Thyroid gland (tissue), 4 donors: ENCODE measurements around the gene CACNA1I. TPM values are rescaled to one million over a fixed set of nuclear protein-coding genes. Genes with fewer than 3 reads are reported as not detected.

Source experiments
- DNase-seq, 2 donors: peaks; one replicate each; pipeline ENCODE4 v3.0.0-alpha.2; 2019
- H3K27ac ChIP-seq, 3 donors: fragments of 200-600 bp; sonication (generic); 1 replicate in 2 of 3; 2 replicates in 1 of 3; pipeline ENCODE4 v1.5.1; 2016 to 2019; ENCODE audit warnings: mild to moderate bottlenecking in 1 of 3, moderate library complexity in 1 of 3
- H3K27me3 ChIP-seq: fragments of 200-600 bp; sonication (generic); one replicate; pipeline ENCODE4 v1.5.1; 2019
- H3K36me3 ChIP-seq, 2 donors: fragments of 200-600 bp; sonication (generic); one replicate each; pipeline ENCODE4 v1.5.1; 2016 to 2019
- H3K4me1 ChIP-seq, 2 donors: fragments of 200-600 bp; sonication (generic); one replicate each; pipeline ENCODE4 v1.5.1; 2017 to 2019
- H3K4me3 ChIP-seq, 3 donors: fragments of 200-600 bp; sonication (generic); replicated peaks in 1 of 3; 1 replicate in 2 of 3; 2 replicates in 1 of 3; pipeline ENCODE4 v1.5.1; 2016; ENCODE audit warnings: mild to moderate bottlenecking in 1 of 3
- H3K9me3 ChIP-seq: fragments of 200-600 bp; sonication (generic); one replicate; pipeline ENCODE4 v1.5.1; 2017
- POLR2A ChIP-seq, 2 donors: fragments of 450-650 bp; IDR thresholded peaks; one replicate each; pipeline ENCODE4 v1.6.1; 2017; ENCODE audit warnings: antibody characterized with exemption in 2 of 2, mild to moderate bottlenecking in 2 of 2, moderate library complexity in 1 of 2
- WGBS, 2 donors: methylation state at CpG; one replicate each; pipeline ENCODE4 v1.1.5; 2017; 5-methylcytosine and 5-hydroxymethylcytosine counted together
- intact Hi-C: fragments of 100-400 bp; cut with DNase I; formaldehyde crosslinking; loops from one replicate; pipeline ENCODE4 v1.15.1; 2023
- total RNA-seq, 4 donors: library from RNA; depleted of rRNA; stranded (reverse); fragments of >200 nt; gene quantifications; one replicate each; pipeline ENCODE4 v1.2.3, GENCODE V29; 2016
- TF ChIP-seq, protein P1 (sequence below), 6 experiments: fragments of 200-600 bp in 3 of 6; fragments of 450-650 bp in 3 of 6; sonication (generic) in 3 of 6; IDR thresholded peaks; one replicate each; pipeline ENCODE4 v1.5.1; 2016 to 2019; ENCODE audit warnings: antibody characterized with exemption in 6 of 6, mild to moderate bottlenecking in 2 of 6, inconsistent platforms in 1 of 6, moderate library complexity in 1 of 6

The CACNA1I gene
- total RNA-seq, 4 donors from 2014 or later = 3.7 to 10.7 (median 6.4) TPM

DNA sequence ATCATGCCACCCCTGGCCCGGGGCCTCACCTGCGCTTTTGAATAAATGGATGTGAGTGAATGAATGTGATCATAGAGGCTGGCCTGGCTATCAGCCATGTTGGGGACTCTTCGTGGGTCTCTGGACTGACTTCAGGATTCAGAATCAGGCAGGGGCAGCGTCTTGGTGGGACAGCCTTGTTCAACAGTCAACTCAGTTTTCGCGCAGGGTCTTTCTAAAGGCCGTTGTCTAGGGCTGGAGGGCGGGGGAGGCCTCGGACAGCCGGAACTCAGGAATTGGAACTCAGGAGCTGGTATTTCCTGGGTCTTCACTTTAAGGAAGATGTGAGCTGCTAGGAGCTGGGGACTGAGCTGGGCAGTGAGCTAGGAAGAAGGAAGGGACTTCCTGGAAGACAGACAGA lies 146.0 kb downstream of the CACNA1I start:
- WGBS, 2 donors = 89 to 93% methylated on average over 8 to 10 of the region's 10 CpGs
- Histone ChIP-seq H3K27me3 (no peaks in the 10 kb centered on the region), H3K4me1 (no peaks in the 10 kb centered on the region), H3K9me3 (no peaks in the 10 kb centered on the region), H3K27ac (no peak overlapping the region), H3K4me3 (no peak overlapping the region), H3K36me3 (no peaks in the 10 kb centered on the region)
- DNase-seq = no peak
- intact Hi-C loops = no loop called here
- TF ChIP-seq, protein P1, sequence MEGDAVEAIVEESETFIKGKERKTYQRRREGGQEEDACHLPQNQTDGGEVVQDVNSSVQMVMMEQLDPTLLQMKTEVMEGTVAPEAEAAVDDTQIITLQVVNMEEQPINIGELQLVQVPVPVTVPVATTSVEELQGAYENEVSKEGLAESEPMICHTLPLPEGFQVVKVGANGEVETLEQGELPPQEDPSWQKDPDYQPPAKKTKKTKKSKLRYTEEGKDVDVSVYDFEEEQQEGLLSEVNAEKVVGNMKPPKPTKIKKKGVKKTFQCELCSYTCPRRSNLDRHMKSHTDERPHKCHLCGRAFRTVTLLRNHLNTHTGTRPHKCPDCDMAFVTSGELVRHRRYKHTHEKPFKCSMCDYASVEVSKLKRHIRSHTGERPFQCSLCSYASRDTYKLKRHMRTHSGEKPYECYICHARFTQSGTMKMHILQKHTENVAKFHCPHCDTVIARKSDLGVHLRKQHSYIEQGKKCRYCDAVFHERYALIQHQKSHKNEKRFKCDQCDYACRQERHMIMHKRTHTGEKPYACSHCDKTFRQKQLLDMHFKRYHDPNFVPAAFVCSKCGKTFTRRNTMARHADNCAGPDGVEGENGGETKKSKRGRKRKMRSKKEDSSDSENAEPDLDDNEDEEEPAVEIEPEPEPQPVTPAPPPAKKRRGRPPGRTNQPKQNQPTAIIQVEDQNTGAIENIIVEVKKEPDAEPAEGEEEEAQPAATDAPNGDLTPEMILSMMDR (IDR thresholded peaks at IDR 0.05) = no peak
- no peak for TF ChIP-seq POLR2A (IDR thresholded peaks at IDR 0.05)

DNA sequence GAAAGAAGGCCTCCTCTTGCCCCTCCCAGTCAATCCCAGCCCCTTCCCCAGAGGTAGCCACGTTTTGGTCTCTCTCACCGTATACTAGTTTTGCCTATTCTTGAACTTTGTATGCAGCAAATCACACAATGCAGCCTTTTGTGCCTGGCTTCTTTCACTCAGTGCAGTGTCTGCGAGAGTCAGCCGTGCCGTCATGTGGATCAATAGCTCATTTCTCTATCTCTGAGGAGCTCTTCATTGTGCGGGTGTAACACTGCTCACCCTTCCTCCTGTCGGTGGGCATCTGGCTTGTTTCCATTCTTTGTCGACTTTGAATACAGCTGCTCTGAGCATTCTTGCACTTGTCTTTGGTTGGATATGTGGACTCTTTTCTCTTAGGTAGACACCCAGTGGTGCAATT lies 146.5 kb downstream of the CACNA1I start:
- DNase-seq = no peak

DNA sequence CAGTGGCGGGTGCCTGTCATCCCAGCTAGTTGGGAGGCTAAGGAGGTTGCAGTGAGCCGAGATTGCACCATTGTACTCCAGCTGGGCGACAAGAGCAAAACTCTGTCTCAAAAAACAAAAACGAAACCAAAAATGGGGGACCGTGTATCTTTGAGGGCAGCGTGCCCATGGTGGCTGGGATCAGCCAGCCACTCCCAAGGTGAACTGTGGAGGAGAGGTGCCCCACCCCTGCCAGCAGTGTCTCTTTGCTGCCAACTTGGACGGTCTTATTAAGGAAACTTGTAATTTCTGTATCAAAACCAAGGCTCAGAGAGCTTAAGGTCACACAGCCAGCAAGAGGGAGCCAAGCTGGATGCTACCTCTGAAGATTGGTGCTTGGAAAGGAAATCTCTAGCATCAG lies 147.7 kb downstream of the CACNA1I start:
- 82% methylated on average over 7 of the region's 7 CpGs for WGBS, 2 donors
- H3K27ac ChIP-seq = no peak overlapping the region
- intact Hi-C loops = no loop called here
- TF ChIP-seq, protein P1 (IDR thresholded peaks at IDR 0.05) = no peak
- no peak for TF ChIP-seq POLR2A (IDR thresholded peaks at IDR 0.05)
- H3K4me1 ChIP-seq = no peaks in the 10 kb centered on the region
- no peaks in the 10 kb centered on the region for H3K27me3 ChIP-seq
- no peak for DNase-seq
- H3K9me3 ChIP-seq = no peaks in the 10 kb centered on the region
- no peaks in the 10 kb centered on the region for H3K36me3 ChIP-seq
- H3K4me3 ChIP-seq = no peak overlapping the region

More for the DNA sequence above, 146.5 kb downstream of the CACNA1I start:
- H3K27ac ChIP-seq = no peak overlapping the region
- H3K27me3 ChIP-seq = no peaks in the 10 kb centered on the region
- no peaks in the 10 kb centered on the region for H3K9me3 ChIP-seq
- no peaks in the 10 kb centered on the region for H3K4me1 ChIP-seq
- WGBS, 2 donors = 76 to 78% methylated on average over 8 of the region's 8 CpGs
- intact Hi-C loops = no loop called here
- H3K36me3 ChIP-seq = no peaks in the 10 kb centered on the region
- no peak overlapping the region for H3K4me3 ChIP-seq
- TF ChIP-seq POLR2A (IDR thresholded peaks at IDR 0.05) = no peak
- TF ChIP-seq, protein P1 (IDR thresholded peaks at IDR 0.05) = no peak

DNA sequence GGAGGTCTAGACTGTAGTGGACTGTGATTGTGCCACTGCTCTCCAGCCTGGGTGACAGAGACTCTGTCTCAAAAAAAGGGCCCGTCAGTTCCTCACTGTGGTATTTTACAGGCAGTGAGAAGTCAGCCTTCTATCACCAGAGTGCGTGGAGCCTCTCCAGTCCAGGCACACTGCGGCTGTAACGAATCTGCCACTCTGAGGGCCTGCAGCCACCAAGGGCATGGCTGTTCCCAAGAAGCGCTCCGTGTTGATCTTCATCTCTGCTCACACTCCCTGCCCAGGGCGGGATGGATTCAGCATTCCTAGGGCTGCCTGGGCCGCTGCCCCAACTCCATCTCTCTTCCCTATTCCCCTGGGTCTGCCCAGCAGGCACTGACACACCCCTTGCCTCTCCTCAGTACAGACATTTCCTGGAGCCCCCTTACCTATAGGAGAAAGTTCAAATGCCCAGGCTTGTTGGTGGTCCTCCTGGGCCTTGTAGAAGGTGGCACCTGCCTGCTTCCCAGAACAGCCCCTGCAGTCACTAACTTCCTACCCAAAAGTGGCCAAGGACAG lies 148.4 kb downstream of the CACNA1I start:
- WGBS, 2 donors = 96 to 97% methylated on average over 8 of the region's 8 CpGs
- no peak for DNase-seq
- no peaks in the 10 kb centered on the region for H3K9me3 ChIP-seq
- TF ChIP-seq POLR2A (IDR thresholded peaks at IDR 0.05) = no peak
- TF ChIP-seq, protein P1 (IDR thresholded peaks at IDR 0.05) = no peak
- no peak overlapping the region for H3K4me3 ChIP-seq
- H3K27ac ChIP-seq = no peak overlapping the region
- H3K4me1 ChIP-seq = no peaks in the 10 kb centered on the region
- no peaks in the 10 kb centered on the region for H3K36me3 ChIP-seq
- no peaks in the 10 kb centered on the region for H3K27me3 ChIP-seq
- intact Hi-C loops = no loop called here

DNA sequence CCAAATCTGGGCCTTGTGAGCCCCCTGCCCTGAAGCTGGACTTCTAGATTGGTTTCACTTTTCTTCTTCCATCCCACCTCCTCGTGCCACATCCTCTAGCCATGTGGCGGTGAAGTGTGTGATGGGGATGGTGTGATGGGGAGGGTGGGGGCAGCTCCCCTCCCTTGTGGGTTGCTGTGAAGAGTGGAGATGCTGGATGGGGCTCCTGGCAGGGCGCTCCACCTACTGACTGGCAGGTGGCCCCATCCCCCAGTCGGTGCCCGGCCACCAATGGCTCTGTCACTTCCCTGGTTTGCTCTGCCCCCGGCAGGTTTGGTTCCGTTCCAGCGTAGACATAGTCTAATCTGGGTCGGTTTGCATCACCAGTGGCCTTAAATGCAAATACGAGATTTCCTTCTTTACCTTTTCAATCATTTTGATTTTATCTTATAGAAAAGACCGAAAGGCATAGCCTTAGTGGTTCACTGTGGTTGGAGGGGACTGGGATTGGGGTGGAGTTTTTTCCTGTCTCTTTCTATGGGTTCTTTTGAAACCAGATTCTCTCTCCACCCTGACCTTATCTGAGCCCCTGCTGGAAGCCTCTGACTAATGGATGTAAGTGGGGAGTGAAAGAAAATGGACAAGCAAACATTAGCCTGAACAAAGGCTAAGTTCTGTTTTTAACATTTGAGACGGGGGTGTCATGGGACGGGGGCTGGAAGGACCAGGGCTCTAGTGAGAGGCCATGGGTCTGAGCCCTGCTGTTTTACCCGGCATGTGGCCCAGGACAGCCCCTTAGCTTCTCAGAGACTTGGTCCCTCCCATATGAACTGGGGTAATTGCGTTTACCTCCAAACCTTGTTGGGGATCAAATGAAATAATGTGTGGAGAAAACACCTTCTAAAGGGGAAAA lies 149.3 kb downstream of the CACNA1I start:
- no peaks in the 10 kb centered on the region for H3K4me1 ChIP-seq
- TF ChIP-seq, protein P1 (IDR thresholded peaks at IDR 0.05) = no peak
- TF ChIP-seq POLR2A (IDR thresholded peaks at IDR 0.05) = no peak
- no peak overlapping the region for H3K27ac ChIP-seq
- no peak for DNase-seq
- intact Hi-C loops = no loop called here
- H3K36me3 ChIP-seq = no peaks in the 10 kb centered on the region
- 78% methylated on average over 13 of the region's 15 CpGs for WGBS, 2 donors
- H3K4me3 ChIP-seq = no peak overlapping the region
- H3K27me3 ChIP-seq = no peaks in the 10 kb centered on the region
- H3K9me3 ChIP-seq = no peaks in the 10 kb centered on the region
